GM18520 (cell line): ENCODE results near the gene PITHD1.
"Not testable (repeated sequence)": the region's sequence is repeated elsewhere in the genome, so short reads cannot be mapped to it uniquely, and the experiment has no call there.

Experiments used
- ATAC-seq: cut with Tn5 transposase; IDR thresholded peaks from one replicate; pipeline ENCODE4 v1.9.1; 2021; ENCODE audit not compliant: unreplicated experiment

The PITHD1 gene

DNA sequence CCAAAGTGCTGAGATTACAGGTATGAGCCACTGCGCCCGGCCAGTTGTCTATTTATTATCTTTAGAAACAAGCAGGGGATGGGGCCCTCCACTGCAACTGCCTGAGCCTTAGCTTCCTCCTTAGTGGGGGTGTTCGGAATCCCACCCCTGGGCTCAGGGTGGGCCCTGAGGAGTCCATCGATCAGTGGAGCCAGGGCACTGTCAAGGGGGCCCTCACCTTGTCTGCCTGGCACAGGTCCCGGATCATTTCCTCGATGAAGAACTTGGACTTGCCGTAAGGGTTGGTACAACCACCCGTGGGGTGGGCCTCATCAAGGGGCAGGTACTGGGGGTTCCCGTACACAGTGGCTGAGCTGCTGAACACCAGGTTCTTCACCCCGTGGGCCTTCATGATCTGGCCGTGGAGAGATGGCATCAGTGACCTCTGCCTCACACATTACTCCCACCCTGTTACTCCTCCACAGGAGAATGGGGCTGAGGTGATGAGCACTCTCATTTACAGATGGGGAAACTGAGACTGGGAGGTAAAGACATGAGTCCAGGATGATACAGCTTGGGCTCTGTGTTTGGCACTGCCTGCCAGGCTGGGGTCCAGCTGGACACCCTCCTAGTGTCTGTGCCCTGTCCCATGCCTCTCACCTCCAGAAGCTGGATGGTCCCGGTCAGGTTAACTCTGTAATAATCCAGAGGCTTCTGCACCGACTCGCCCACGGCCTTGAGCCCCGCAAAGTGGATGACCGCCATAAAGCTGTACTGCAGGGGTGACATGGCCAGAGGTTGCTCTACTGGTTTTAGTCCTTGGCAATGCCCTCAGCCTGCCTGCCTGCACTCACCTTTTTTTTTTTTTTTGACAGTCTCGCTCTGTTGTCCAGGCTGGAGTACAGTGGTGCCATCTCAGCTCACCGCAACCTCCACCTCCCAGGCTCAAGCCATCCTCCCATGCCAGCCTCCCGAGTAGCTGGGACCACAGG lies 19.5 kb downstream of the PITHD1 start:
- ATAC-seq: no peak

GRCh38 chr1:23798662-23799142 lies 20.5 kb downstream of the PITHD1 start:
- no peak for ATAC-seq

DNA sequence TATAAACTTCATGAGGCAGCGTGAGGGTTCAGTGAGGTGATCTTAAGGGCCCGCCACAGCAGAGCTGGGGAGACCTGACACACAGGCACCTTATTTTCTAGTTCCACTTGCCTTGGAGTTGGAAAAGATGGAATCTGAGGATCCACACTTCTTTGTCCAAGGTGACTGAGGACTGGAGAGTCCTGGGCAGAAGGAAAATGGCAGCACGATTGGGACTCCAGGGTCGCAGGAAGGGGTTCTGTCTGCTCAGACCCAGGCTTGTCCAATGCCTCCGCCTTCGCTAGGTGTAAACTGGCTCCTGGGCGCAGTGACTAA lies 21.0 kb downstream of the PITHD1 start:
- ATAC-seq: no peak

DNA sequence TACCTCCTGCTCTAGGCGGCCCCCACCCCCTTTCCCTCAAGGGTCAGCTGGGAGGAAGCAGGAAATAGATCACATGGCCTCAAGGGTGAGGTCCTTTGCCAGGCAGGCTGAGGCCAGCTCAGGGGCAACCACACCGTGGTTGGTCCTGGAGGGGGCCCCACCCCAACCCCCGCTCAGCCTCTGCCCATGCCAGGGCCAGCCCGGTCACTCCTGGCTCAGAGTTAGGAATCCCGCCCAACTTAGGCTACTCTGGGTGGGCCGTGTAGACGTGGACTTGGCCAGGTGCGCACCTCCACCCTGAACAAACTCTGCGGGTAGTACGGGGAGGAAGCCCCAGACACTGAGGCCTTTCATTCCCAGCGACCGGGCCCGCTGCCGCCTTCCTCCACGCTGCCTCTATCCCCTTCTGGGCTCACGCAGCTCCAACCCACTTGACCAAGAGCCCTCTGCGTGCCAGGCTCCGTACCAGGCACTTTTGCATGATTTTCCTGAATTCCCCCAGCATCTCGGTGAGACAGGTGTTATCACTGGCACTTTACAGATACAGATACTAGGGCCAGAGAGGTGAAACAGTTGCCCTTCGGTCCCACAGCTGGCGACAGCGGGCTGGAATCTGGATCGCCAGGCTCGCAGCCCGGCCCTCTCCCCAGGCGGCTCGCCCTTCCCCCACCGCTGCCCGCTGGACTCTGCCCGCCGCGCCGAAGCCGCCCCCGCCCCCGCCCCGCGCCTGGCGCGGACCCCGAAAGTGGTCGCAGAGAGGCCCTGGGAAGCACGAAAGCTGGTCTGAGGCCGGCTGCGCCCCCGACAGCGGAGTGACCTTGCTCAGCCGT lies 21.6 kb downstream of the PITHD1 start:
- no peak for ATAC-seq

DNA sequence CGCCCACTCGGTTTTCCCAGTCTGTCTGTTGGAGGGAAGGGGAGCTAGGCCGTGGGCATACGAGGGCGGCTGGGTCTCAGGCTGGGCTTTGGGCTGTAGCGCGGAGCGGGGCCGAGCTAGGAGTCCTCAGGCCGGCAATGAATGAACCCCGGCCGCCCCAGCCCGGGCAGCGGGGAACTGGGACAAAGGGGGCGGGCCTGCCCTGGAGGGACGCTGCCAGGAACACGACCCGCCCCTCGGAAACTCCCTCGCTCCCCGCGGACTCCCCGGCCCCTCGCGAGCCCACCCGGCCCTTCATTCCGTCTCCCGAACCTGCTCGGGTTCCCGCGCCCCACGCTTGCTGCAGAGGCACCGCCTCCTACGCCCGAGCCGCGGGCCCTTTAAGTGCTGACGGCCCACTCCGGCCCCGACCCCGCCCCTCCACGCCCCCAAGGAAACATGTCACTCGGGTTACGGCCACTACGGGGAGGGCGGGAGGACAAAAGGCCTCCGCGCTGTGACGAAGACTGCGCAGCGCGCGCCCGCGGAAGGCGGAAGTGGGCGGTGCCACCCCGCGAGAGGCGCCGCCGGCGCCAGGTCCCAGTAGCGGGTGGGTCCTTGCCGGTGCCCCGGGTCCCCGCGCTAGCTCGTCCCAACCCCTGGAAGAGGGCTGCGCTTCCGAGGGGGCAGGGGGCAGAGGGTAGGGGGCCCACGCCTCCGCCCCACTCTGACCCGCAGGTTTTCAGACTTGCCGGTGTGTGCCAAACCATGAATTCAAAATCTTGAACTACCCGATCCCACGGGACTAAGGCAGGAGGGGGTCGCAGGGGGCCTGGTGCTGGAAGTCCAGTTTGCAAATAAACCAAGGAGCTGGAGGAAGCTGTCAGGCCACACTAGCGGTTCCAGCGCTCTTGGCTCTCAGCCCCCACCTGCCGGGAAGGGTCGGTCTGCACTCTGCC lies 22.5 kb downstream of the PITHD1 start, which contains the start of gene GALE:
Gene GALE (minus strand): TSS at position 355 of the 938 bp plus-strand sequence. CDS start 1,747 bp downstream, outside the sequence.
- ATAC-seq: peak; percentile 68

GRCh38 chr1:23801338-23801748 lies 23.1 kb downstream of the PITHD1 start:
- no peak for ATAC-seq

DNA sequence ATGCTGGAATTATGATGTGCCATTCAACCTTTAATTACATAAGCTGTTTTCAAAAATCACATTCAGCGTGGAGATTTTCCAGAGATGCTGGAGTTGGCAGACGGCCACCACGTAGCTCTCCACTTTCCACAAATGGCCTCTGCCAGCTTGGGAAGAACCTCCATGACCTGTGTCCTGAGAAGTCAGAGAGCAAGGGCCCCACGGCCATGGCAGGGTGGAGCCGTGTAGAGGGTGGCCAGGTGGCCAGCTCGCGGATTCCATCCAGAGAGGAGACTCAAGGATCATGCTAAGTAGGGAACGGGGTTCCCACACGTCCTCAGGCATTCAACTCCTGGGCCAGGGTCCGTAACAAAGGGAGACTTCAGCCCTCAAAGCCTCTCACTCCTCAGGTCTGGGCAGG lies 23.7 kb downstream of the PITHD1 start:
- no peak for ATAC-seq

DNA sequence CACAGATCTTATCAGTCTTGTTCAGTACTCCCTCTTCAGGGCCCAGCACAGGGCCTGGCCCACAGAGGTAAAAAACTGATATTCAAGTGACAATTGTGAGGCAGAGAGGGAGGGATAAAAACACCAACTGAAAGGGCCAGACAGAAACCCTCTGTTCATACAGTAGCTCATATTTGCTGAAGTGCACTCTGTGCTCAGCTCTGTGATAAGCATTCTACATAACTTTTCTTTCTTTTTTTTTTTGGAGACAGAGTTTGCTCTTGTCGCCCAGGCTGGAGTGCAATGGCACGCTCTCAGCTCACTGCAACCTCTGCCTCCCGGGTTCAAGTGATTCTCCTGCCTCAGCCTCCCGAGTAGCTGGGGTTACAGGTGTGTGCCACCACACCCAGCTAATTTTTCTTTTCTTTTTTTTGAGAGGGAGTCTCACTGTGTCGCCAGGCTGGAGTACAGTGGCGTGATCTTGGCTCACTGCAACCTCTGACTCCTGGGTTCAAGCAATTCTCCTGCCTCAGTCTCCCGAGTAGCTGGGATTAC lies 24.7 kb downstream of the PITHD1 start:
- not testable (repeated sequence) for ATAC-seq

DNA sequence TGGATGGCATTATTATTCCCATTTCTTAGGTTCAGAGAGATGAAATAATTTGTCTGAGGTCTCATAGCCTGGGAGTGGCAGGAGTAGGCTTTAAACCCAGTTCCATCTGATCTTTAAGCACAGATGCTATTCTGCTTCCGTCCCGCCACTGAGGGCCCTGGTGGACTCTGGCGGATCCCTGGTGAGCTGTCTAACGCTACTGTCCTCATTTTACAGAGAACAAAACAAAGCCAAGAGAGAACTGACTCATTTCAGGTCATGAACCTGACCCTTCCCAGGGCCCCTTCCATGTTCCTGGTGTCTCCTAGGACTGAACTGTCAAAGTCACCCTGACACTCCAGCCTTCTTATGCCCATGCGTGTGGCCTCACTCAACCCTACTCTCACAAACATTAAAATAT lies 25.5 kb downstream of the PITHD1 start:
- no peak for ATAC-seq

- no peak for ATAC-seq
Observed at GRCh38 chr1:23804183-23804835, 26.1 kb downstream of the PITHD1 start.

- ATAC-seq: no peak
Observed at GRCh38 chr1:23805025-23805424, 26.8 kb downstream of the PITHD1 start.

DNA sequence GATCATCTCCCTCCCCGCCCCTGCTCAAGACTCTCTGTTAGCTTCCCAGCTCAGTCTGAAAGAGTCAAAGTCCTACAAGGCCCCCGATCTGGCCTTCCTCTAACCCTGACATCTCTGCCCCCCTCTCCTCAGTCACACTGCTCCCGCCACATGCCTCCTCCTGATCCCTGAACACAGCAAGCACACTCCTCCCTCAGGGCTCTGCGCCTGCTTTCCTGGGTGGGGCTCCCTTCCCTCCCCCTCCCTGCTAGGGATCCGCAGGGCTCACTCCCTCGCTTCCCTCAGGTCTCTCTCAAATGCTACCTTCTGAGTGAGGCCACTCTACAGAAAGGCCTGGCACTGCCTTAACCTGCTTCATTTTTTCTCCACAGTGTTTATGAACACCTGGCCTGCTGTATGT lies 28.1 kb downstream of the PITHD1 start:
- ATAC-seq: no peak

DNA sequence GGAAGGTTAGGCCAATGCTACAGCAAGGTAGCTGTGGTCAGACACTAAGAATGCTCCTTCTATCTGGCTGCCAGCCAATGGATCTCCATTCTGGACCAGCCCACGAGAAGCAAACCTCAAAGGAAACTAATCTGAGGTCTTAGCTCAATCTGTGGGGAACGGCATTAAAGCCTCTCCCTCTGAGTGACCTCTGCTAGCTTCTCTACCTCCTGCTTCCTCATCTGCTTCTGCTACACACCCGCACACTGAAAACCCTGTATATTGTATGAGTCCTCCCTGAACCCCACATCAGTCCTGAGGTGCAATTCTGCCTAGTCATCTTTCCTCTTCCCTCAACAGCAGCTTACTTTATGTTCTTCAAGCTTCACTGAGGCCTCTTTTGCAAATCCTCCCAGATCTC lies 29.2 kb downstream of the PITHD1 start:
- ATAC-seq: no peak

DNA sequence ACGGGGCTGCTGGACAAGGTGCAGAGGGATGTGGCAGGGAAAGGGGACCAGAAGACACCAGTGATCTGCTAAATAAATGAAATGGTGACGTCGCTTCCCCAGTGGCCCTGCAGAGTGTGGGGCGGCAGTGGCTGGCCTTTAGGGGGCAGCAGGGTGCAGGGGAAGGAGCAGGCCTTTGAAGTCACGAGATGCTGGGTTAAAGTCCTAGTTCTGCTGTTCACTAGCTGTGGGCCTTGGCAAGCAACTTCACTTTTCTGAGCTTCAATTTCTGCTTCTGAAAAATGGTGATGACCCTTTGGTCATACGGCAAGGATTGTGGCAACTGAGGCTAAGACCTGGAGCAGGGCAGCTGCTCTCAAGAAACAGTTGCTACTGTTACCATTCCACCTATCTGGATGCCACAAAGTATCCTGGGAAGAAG lies 31.5 kb downstream of the PITHD1 start:
- no peak for ATAC-seq

- ATAC-seq: no peak
Observed at GRCh38 chr1:23810818-23811540, 32.8 kb downstream of the PITHD1 start.

DNA sequence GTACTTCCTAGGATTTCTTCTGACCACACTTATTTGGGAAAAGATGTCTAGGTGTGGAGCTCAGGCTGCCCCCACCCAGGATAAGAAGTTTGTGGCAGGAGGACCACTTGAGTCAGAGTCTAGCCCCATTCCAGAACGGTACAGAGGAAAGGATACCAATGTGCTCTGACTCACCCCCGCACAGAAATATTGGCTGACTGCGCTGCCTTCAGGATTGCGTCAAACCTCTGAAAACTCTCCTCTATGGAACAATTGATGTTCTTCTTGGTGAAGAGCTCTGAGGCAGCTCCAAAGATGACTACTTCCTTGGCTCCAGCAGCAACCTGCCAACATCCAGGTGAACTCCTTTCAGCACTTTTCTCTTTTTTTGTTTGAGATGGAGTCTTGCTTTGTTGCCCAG lies 35.8 kb downstream of the PITHD1 start:
- ATAC-seq: no peak

DNA sequence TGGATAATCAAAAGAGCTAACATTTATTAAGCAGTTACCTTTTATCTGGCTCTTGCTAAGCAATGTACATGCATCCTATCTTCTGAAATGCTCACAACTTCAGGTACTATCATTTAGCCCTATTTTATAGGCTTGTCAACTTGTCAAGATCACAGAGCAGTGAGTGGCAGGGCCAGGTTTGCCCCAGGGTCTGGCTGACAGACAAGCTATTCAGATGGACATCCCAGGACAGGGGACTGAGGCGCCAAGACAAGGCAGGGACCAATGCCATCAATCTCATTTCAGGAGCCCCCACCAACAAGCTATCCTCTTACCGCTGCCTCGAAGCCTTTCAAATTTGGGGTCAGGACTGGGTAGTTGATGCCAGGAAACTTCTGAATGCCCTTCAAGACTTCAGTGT lies 38.1 kb downstream of the PITHD1 start:
- no peak for ATAC-seq

DNA sequence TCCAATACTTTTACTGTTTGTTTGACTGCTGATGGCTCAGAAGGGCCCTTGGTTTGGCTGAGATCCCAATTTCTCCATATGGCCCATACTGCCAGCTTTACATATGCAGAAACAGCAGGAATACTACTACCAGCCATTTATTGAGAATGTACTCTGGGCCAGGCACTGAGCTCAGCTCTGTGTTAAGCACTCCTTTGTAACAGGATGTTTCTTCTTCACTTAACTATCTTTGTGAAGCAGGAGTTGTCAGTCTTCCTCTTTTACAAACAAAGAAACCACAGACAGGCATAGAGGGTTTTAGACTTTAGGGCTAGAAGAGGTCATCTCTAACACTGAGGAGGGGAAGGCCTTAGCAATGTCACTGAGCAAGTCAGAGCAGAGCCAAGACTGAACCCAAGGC lies 38.7 kb downstream of the PITHD1 start:
- no peak for ATAC-seq

GRCh38 chr1:23817633-23818032 lies 39.4 kb downstream of the PITHD1 start:
- no peak for ATAC-seq
